A673 (cell line): ENCODE results near the gene HP1BP3. TPM values are rescaled to one million over a fixed set of nuclear protein-coding genes. Genes with fewer than 3 reads are reported as not detected.

Experiments
- BruUV-seq: library from RNA; stranded (reverse); fragments of 400-500 nt; replicated peaks from 2 replicates; lab custom pipeline; 2021; lab: Mats Ljungman, UMichigan
- CTCF ChIA-PET: fragments of 300-600 bp; sonication (Branson Sonifier 250); formaldehyde crosslinking; loops from one replicate; lab custom pipeline; 2022; ENCODE audit warnings: antibody characterized with exemption; lab: Charles Lee
- POLR2A ChIA-PET: fragments of 300-600 bp; sonication (Branson Sonifier 250); formaldehyde crosslinking; loops from one replicate; lab custom pipeline; 2022; ENCODE audit warnings: antibody characterized with exemption; ENCODE audit not compliant: low non-redundant PET; lab: Charles Lee
- DNase-seq: peaks from one replicate; pipeline ENCODE4 v3.0.0-alpha.2; 2015; ENCODE audit warnings: low spot score
- H3K27ac ChIP-seq: fragments of 200-600 bp; sonication (generic); 2 replicates; pipeline ENCODE4 v1.5.1; 2016; ENCODE audit warnings: mixed run types, low read depth, mild to moderate bottlenecking, mixed read lengths, antibody characterized with exemption, low read length; ENCODE audit not compliant: poor library complexity, severe bottlenecking
- H3K27me3 ChIP-seq: fragments of 200-600 bp; sonication (generic); replicated peaks from 2 replicates; pipeline ENCODE4 v1.6.1; 2017; ENCODE audit warnings: mixed run types, low read depth, mild to moderate bottlenecking, mixed read lengths, antibody characterized with exemption, low read length; ENCODE audit not compliant: insufficient read depth, poor library complexity
- H3K36me3 ChIP-seq: fragments of 200-600 bp; sonication (generic); 2 replicates; pipeline ENCODE4 v1.6.1; 2016; ENCODE audit warnings: mixed run types, mild to moderate bottlenecking, mixed read lengths, antibody characterized with exemption, low read length; ENCODE audit not compliant: insufficient read depth, poor library complexity, severe bottlenecking
- H3K4me1 ChIP-seq: fragments of 200-600 bp; sonication (generic); 2 replicates; pipeline ENCODE4 v1.6.1; 2017; ENCODE audit warnings: mixed run types, mild to moderate bottlenecking, mixed read lengths, antibody characterized with exemption, low read length; ENCODE audit not compliant: insufficient read depth, poor library complexity, severe bottlenecking
- H3K4me3 ChIP-seq: fragments of 200-600 bp; sonication (generic); 2 replicates; pipeline ENCODE4 v1.5.1; 2016; ENCODE audit warnings: low read depth, mixed run types, mild to moderate bottlenecking, mixed read lengths, low read length; ENCODE audit not compliant: poor library complexity, severe bottlenecking
- H3K9me3 ChIP-seq: fragments of 200-600 bp; sonication (generic); 2 replicates; pipeline ENCODE4 v1.6.1; 2016; ENCODE audit warnings: mixed run types, low read depth, mild to moderate bottlenecking, mixed read lengths, antibody characterized with exemption, low read length; ENCODE audit not compliant: poor library complexity, severe bottlenecking
- CTCF ChIP-seq: fragments of 300-800, 200-600 bp; sonication (generic); conservative IDR thresholded peaks from 2 replicates; pipeline ENCODE4 v1.5.1; 2017; ENCODE audit warnings: low read depth, mild to moderate bottlenecking, antibody characterized with exemption, low read length, moderate library complexity, mixed read lengths
- EZH2 ChIP-seq: fragments of 200-600 bp; sonication (generic); IDR thresholded peaks from 2 replicates; pipeline ENCODE4 v1.6.1; 2017; ENCODE audit warnings: borderline replicate concordance, low read depth, mild to moderate bottlenecking, mixed read lengths, antibody characterized with exemption, low read length; ENCODE audit not compliant: poor library complexity, severe bottlenecking
- intact Hi-C: fragments of 100-400 bp; cut with micrococcal nuclease; formaldehyde crosslinking; loops from one replicate; pipeline ENCODE4 v1.10.0; 2022; ENCODE audit not compliant: unreplicated experiment
- total RNA-seq: library from RNA; stranded (reverse); gene quantifications from 2 replicates; pipeline ENCODE4 v1.2.3, GENCODE V29; 2021

Gene HP1BP3
- total RNA-seq, 1 experiment from 2014 or later, result 337 TPM

- H3K9me3 ChIP-seq, result no peaks in the 10 kb centered on the region
- BruUV-seq, result no TSS peak
- DNase-seq, result no peak
- H3K27ac ChIP-seq, result no peak overlapping the region
- CTCF ChIA-PET, result interaction anchor here (0.7 to 1.4 kb wide), 2 partner anchors 132 to 489 kb away, joined by 3 to 4 read pairs; no protein-coding TSS in a partner anchor
- no peaks in the 10 kb centered on the region for H3K36me3 ChIP-seq
- no peak for TF ChIP-seq EZH2
- TF ChIP-seq CTCF, result no peak
- no peak overlapping the region for H3K4me3 ChIP-seq
- intact Hi-C loops, result no loop called here
- no peaks in the 10 kb centered on the region for H3K27me3 ChIP-seq
- H3K4me1 ChIP-seq, result no peaks in the 10 kb centered on the region
- POLR2A ChIA-PET, result no interaction called here
Observed at GRCh38 chr1:20706841-20707240, 80.3 kb downstream of the HP1BP3 start.

- Histone ChIP-seq H3K27ac (no peak overlapping the region), H3K4me3 (no peak overlapping the region), H3K27me3 (no peaks in the 10 kb centered on the region), H3K9me3 (no peaks in the 10 kb centered on the region), H3K4me1 (no peaks in the 10 kb centered on the region), H3K36me3 (no peaks in the 10 kb centered on the region)
- BruUV-seq, result no TSS peak
- DNase-seq, result no peak
- intact Hi-C loops, result no loop called here
- ChIA-PET CTCF (no interaction called here), POLR2A (no interaction called here)
- TF ChIP-seq CTCF, result no peak
- no peak for TF ChIP-seq EZH2
Observed at GRCh38 chr1:20705203-20705755, 81.8 kb downstream of the HP1BP3 start.

GRCh38 chr1:20704390-20705202, 82.5 kb downstream of the HP1BP3 start:
- no peak overlapping the region for H3K27ac ChIP-seq
- ChIA-PET CTCF (no interaction called here), POLR2A (no interaction called here)
- intact Hi-C loops, result no loop called here
- no peaks in the 10 kb centered on the region for H3K9me3 ChIP-seq
- no peak overlapping the region for H3K4me3 ChIP-seq
- no peak for DNase-seq
- no peaks in the 10 kb centered on the region for H3K4me1 ChIP-seq
- TF ChIP-seq CTCF (no peak), EZH2 (no peak)
- H3K27me3 ChIP-seq, result no peaks in the 10 kb centered on the region
- no peaks in the 10 kb centered on the region for H3K36me3 ChIP-seq
- no TSS peak for BruUV-seq
